B cell (primary cell): ENCODE results near the gene CEP164.

Source experiments
- EZH2 ChIP-seq: IDR thresholded peaks from 2 replicates; pipeline ENCODE4 v1.6.1; 2012; ENCODE audit warnings: borderline replicate concordance, low read depth, mild to moderate bottlenecking, moderate library complexity, low read length; ENCODE audit not compliant: insufficient read depth, poor library complexity, severe bottlenecking
- TF ChIP-seq, protein P1 (sequence below): fragments of 200-600 bp; IDR thresholded peaks from one replicate; pipeline ENCODE4 v1.8.0; 2022; ENCODE audit warnings: antibody characterized with exemption, mild to moderate bottlenecking

DNA sequence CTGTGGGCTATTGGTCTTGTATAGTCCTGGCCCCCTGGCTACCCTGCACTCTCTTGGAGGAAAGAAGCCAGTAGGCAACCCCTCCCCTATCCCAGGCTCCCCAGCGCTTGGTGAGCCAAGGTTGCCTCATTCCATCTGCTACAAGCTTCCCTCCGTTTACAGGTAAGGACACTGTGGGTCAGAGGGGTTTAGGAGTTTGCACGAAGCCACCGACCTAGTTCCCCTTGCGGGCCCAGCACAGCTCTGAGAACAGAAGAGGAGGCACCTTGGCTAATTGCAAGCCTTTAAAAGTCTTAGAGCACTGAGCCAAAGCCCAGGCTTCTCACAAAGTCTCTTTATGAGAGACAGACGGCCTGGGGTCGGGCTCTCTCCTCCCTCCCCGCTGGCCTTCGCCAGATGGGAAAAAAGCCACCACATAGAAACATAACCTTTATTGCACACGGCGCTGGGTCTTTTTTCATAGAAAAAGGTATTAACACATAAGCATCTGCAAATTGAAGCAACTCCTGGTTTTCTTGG lies 99.8 kb downstream of the CEP164 start:
- TF ChIP-seq, protein P1, sequence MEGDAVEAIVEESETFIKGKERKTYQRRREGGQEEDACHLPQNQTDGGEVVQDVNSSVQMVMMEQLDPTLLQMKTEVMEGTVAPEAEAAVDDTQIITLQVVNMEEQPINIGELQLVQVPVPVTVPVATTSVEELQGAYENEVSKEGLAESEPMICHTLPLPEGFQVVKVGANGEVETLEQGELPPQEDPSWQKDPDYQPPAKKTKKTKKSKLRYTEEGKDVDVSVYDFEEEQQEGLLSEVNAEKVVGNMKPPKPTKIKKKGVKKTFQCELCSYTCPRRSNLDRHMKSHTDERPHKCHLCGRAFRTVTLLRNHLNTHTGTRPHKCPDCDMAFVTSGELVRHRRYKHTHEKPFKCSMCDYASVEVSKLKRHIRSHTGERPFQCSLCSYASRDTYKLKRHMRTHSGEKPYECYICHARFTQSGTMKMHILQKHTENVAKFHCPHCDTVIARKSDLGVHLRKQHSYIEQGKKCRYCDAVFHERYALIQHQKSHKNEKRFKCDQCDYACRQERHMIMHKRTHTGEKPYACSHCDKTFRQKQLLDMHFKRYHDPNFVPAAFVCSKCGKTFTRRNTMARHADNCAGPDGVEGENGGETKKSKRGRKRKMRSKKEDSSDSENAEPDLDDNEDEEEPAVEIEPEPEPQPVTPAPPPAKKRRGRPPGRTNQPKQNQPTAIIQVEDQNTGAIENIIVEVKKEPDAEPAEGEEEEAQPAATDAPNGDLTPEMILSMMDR: no peak
- no peak for TF ChIP-seq EZH2
